ENCODE results near the gene LDAF1.

LDAF1 gene

GRCh38 chr16:21185659-21186325, 27.3 kb downstream of the LDAF1 start:
- H3K4me3 ChIP-seq (ENCODE audit: control insufficient read depth, low read depth, low read length): no peak overlapping the region
- no peak for TF ChIP-seq CTCF (IDR thresholded peaks at IDR 0.05; ENCODE audit: control insufficient read depth, insufficient read depth, low read depth, low read length, missing control alignments)
- no peak for DNase-seq (ENCODE audit: low read depth)

- no peak for DNase-seq (ENCODE audit: low read depth)
- H3K4me3 ChIP-seq (ENCODE audit: control insufficient read depth, low read depth, low read length): no peak overlapping the region
- no peak for TF ChIP-seq CTCF (IDR thresholded peaks at IDR 0.05; ENCODE audit: control insufficient read depth, insufficient read depth, low read depth, low read length, missing control alignments)
Observed at GRCh38 chr16:21186326-21186691, 27.8 kb downstream of the LDAF1 start.

- no peak for DNase-seq (ENCODE audit: low read depth)
- TF ChIP-seq CTCF (IDR thresholded peaks at IDR 0.05; ENCODE audit: control insufficient read depth, insufficient read depth, low read depth, low read length, missing control alignments): no peak
- H3K4me3 ChIP-seq (ENCODE audit: control insufficient read depth, low read depth, low read length): no peak overlapping the region
Observed at GRCh38 chr16:21189311-21189710, 30.8 kb downstream of the LDAF1 start.

- H3K4me3 ChIP-seq (ENCODE audit: control insufficient read depth, low read depth, low read length): no peak overlapping the region
- no peak for TF ChIP-seq CTCF (IDR thresholded peaks at IDR 0.05; ENCODE audit: control insufficient read depth, insufficient read depth, low read depth, low read length, missing control alignments)
- DNase-seq (ENCODE audit: low read depth): no peak
Observed at GRCh38 chr16:21190013-21190412, 31.5 kb downstream of the LDAF1 start.

- H3K4me3 ChIP-seq (ENCODE audit: control insufficient read depth, low read depth, low read length): no peak overlapping the region
- peak; percentile 63 for DNase-seq (ENCODE audit: low read depth)
- TF ChIP-seq CTCF (IDR thresholded peaks at IDR 0.05; ENCODE audit: control insufficient read depth, insufficient read depth, low read depth, low read length, missing control alignments): no peak
Observed at GRCh38 chr16:21190599-21190998, 32.1 kb downstream of the LDAF1 start.

GRCh38 chr16:21192991-21193390, 34.5 kb downstream of the LDAF1 start:
- no peak for DNase-seq (ENCODE audit: low read depth)
- H3K4me3 ChIP-seq (ENCODE audit: control insufficient read depth, low read depth, low read length): no peak overlapping the region
- no peak for TF ChIP-seq CTCF (IDR thresholded peaks at IDR 0.05; ENCODE audit: control insufficient read depth, insufficient read depth, low read depth, low read length, missing control alignments)
